CD4-positive, alpha-beta memory T cell (primary cell): ENCODE measurements around the gene SPSB3. TPM values are rescaled to one million over a fixed set of nuclear protein-coding genes. Genes with fewer than 3 reads are reported as not detected.

Experiments used
- CTCF ChIA-PET: fragments of 350-600 bp; sonication (Branson Sonifier 250); formaldehyde crosslinking; loops from one replicate; lab custom pipeline; 2021; ENCODE audit warnings: inconsistent platforms; ENCODE audit not compliant: partially characterized antibody; lab: Charles Lee
- POLR2A ChIA-PET: fragments of 350-600 bp; sonication (Branson Sonifier 250); formaldehyde crosslinking; loops from one replicate; lab custom pipeline; 2021; ENCODE audit not compliant: partially characterized antibody; lab: Charles Lee
- DNase-seq, 5 donors: peaks; one replicate each; pipeline versions ENCODE4 v3.0.0 to v3.0.0-alpha.2; 2020 to 2022; ENCODE audit warnings: mixed read lengths in 1 of 5
- H3K27ac ChIP-seq: one replicate; pipeline ENCODE4 v1.7.0; 2013; ENCODE audit warnings: low read depth, low read length
- H3K27me3 ChIP-seq: 2 replicates; pipeline ENCODE4 v1.7.0; 2013; ENCODE audit warnings: mild to moderate bottlenecking, low read length, moderate library complexity; ENCODE audit not compliant: insufficient read depth
- H3K36me3 ChIP-seq: 2 replicates; pipeline ENCODE4 v1.7.0; 2013; ENCODE audit warnings: mild to moderate bottlenecking, low read length, moderate library complexity; ENCODE audit not compliant: insufficient read depth
- H3K4me1 ChIP-seq: 2 replicates; pipeline ENCODE4 v1.7.0; 2013; ENCODE audit warnings: mild to moderate bottlenecking, low read length, moderate library complexity; ENCODE audit not compliant: insufficient read depth
- H3K4me3 ChIP-seq, 2 donors: one replicate each; pipeline ENCODE4 v1.7.0; 2013; ENCODE audit warnings: low read length in 2 of 2, mild to moderate bottlenecking in 1 of 2
- H3K9me3 ChIP-seq, 2 donors: one replicate each; pipeline ENCODE4 v1.7.0; 2013; ENCODE audit warnings: low read length in 2 of 2, control low read depth in 1 of 2; ENCODE audit not compliant: control insufficient read depth in 1 of 2
- H3K27ac Mint-ChIP-seq, 7 donors: one replicate each; pipeline ENCODE4 v1.8.0; 2020 to 2021; ENCODE audit warnings: mixed read lengths in 7 of 7, mild to moderate bottlenecking in 6 of 7, inconsistent platforms in 3 of 7, moderate library complexity in 3 of 7
- H3K27me3 Mint-ChIP-seq, 2 donors: one replicate each; pipeline ENCODE4 v1.8.0; 2020 to 2021; ENCODE audit warnings: mixed read lengths in 2 of 2
- H3K36me3 Mint-ChIP-seq, 2 donors: one replicate each; pipeline ENCODE4 v1.8.0; 2020 to 2021; ENCODE audit warnings: mixed read lengths in 2 of 2, inconsistent platforms in 1 of 2, mild to moderate bottlenecking in 1 of 2
- H3K4me1 Mint-ChIP-seq, 4 donors: one replicate each; pipeline ENCODE4 v1.8.0; 2020 to 2021; ENCODE audit warnings: mixed read lengths in 4 of 4, mild to moderate bottlenecking in 1 of 4
- H3K4me3 Mint-ChIP-seq, 8 donors: one replicate each; pipeline ENCODE4 v1.8.0; 2020 to 2021; ENCODE audit warnings: mixed read lengths in 8 of 8, mild to moderate bottlenecking in 7 of 8, moderate library complexity in 6 of 8, inconsistent platforms in 3 of 8
- H3K9me3 Mint-ChIP-seq, 8 donors: one replicate each; pipeline ENCODE4 v1.8.0; 2020 to 2021; ENCODE audit warnings: mixed read lengths in 8 of 8, mild to moderate bottlenecking in 5 of 8, inconsistent platforms in 3 of 8, moderate library complexity in 1 of 8
- intact Hi-C: fragments of 100-400 bp; cut with micrococcal nuclease; formaldehyde crosslinking; loops from one replicate; pipeline ENCODE4 v1.15.1; 2023
- polyA plus RNA-seq, 2 donors: library from polyadenylated mRNA; unstranded; fragments of 300-500 nt; fragmentation: Illumina TruSeq; gene quantifications; one replicate each; pipeline ENCODE4 v1.2.3, GENCODE V29; 2021
- total RNA-seq, 2 experiments: library from RNA; stranded (reverse); gene quantifications; one replicate each; pipeline ENCODE4 v1.2.3, GENCODE V29; 2021

The SPSB3 gene
- total and polyA plus RNA-seq, 4 experiments from 2014 or later: 56.6 to 144 (median 103) TPM

DNA sequence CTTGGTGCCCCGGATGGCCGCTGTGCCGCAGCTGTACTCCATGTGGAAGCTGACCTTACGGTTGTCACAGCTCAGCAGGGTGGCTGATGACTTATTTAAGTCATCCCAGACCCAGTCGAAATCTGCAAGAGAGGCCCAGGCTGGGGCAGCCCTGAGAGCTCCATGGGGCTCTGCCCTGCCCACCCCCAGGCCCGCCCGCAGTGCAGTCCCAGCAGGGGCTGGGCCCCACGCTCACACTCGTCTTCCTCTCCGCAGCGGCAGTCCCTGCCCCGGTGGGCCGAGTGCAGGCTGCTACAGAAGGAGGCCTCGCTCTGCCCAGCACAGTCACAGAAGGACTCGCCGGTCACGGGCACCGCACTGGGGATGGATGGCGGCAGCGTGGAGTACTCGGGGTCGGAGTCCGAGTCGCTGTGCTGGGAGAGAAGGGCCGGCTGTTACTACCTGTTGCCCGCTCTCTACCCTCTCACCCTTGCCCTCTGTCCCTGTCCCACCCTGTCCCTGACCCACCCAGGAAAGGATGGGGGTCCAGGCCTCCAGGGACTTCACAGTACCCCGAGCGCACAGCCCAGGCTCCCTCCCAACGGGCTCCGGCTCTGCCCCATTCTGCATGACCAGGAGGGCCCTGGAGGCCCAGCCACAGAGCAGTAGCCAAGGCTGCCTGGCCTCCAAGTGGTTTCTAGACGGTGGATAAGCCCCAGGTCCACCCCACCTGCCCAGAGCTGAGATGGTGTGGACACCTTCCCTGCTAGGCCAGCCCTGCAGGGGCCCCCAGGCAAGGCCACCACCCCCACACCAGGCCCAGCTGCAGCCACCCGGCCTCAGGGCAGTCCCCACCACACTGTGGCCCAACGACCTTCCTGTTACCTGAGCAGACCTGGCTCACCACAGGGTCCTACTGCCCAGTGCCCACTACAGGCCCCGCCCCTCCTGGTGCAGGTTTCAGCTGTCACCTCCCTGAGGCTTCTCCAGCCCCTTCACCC, 3.9 kb downstream of the SPSB3 start:
- ChIA-PET POLR2A (interaction anchor here (0.5 to 6.7 kb wide), 3 partner anchors 9 to 418 kb away, joined by 3 to 185 read pairs (median 3); partner anchors contain the start of genes EME2, MAPK8IP3, MRPS34 and NME3), CTCF (interaction anchor here (0.6 kb wide), 1 partner anchor 249 kb away, joined by 4 read pairs; no protein-coding TSS in a partner anchor)
- intact Hi-C loops: no loop called here

DNA sequence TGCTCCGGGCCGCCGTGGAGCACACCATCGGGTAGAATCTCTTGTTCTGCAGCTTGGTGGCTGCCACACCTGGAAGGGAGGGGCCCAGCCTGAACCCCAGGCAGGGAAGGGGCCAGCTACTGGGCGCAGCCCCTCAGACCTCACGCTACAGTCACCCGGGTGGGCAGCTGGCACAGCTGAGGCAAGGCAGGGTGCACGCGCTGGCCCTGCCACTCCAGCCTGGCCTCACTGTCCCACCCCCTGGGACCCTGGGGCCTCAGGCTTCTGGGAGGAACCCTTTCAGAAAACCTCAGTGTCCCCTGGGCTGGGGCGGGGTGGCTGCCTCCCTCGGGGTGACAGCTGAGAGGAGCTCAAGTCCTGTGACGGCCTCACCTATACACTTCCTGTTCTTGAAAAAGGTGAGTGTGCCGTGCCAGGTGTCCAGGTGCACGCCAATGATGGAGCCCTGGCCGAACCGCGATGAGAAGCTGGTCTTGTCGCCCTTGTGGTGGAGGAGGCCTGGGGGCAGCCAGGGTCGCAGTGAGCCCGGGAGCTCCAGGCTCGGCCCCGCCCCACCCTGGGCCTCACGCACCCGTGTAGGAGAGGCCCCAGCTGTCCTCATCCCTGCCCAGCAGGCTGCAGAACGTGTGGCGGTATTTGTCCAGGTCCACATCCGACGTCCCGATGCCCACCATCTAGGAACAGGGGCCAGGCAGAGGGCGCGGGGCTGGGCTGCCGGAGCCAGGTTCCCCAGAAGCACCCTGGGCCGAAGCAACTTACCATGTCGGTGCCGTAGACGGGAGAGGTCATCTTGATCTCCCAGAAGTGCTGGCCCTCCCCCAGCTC, 4.8 kb downstream of the SPSB3 start:
- no peak overlapping the region for H3K4me3 Mint-ChIP-seq
- POLR2A ChIA-PET: interaction anchor here (1.1 to 6.7 kb wide), 2 partner anchors 8 to 72 kb away, joined by 3 to 185 read pairs; partner anchors contain the start of genes EME2, MAPK8IP3, MRPS34 and NME3

More for the DNA sequence above, 3.9 kb downstream of the SPSB3 start:
- Mint-ChIP-seq H3K9me3 (peaks cover 0 to 3% (median 0%) of the 10 kb centered on the region in 8 donors), H3K27me3 (no peaks in the 10 kb centered on the region), H3K36me3 (peaks cover 0 to 21% of the 10 kb centered on the region in 2 donors), H3K4me1 (peaks cover 15 to 40% (median 22%) of the 10 kb centered on the region in 4 donors), H3K4me3 (no peak overlapping the region), H3K27ac (peak overlapping the region in 2 of 7 donors; percentile 68 to 84)
- no peaks in the 10 kb centered on the region for H3K9me3 ChIP-seq
- no peak overlapping the region for H3K27ac ChIP-seq
- peaks cover 37% of the 10 kb centered on the region for H3K4me1 ChIP-seq
- peaks cover 22% of the 10 kb centered on the region for H3K36me3 ChIP-seq
- peak in 1 of 5 donors; percentile 24 for DNase-seq
- no peaks in the 10 kb centered on the region for H3K27me3 ChIP-seq
- no peak overlapping the region for H3K4me3 ChIP-seq

DNA sequence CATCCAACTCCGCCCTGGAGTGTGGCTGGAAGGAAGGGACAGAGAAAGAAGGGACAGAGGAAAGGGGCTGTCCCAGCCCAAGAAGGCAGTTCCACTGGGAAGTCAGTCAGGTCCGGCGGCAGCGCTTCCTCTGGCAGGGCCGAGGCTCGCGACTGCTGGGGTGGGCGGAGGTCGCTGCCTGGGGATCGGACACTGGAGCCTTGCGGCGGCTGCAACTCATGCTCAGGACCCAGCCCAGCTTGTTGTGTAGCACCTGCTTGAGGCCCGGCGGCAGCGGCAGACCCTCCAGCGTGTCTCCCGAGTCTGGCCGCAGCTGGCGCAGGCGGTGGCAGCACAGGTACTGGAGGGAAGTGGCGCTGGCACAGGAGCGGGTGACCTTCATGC, 5.4 kb downstream of the SPSB3 start:
- Mint-ChIP-seq H3K4me3 (peak overlapping the region in 1 of 8 donors; percentile 4), H3K9me3 (no peaks in the 10 kb centered on the region), H3K36me3 (peaks cover 0 to 18% of the 10 kb centered on the region in 2 donors), H3K4me1 (peaks cover 13 to 40% (median 17%) of the 10 kb centered on the region in 4 donors), H3K27me3 (no peaks in the 10 kb centered on the region), H3K27ac (peak overlapping the region in 1 of 7 donors; percentile 70)
- CTCF ChIA-PET: no interaction called here
- no peaks in the 10 kb centered on the region for H3K9me3 ChIP-seq
- H3K36me3 ChIP-seq: peaks cover 22% of the 10 kb centered on the region
- peaks cover 38% of the 10 kb centered on the region for H3K4me1 ChIP-seq
- no peak for DNase-seq
- no peaks in the 10 kb centered on the region for H3K27me3 ChIP-seq
- POLR2A ChIA-PET: interaction anchor here (1.1 to 6.7 kb wide), 2 partner anchors 7 to 71 kb away, joined by 3 to 185 read pairs; partner anchors contain the start of genes EME2, MAPK8IP3, MRPS34 and NME3
- no peak overlapping the region for H3K4me3 ChIP-seq
- no peak overlapping the region for H3K27ac ChIP-seq
- intact Hi-C loops: no loop called here

More for the DNA sequence above, 4.8 kb downstream of the SPSB3 start:
- peaks cover 0 to 14% of the 10 kb centered on the region in 2 donors for H3K36me3 Mint-ChIP-seq
- H3K4me1 Mint-ChIP-seq: peaks cover 10 to 36% (median 15%) of the 10 kb centered on the region in 4 donors
- Histone ChIP-seq H3K27ac (no peak overlapping the region), H3K36me3 (peaks cover 22% of the 10 kb centered on the region), H3K4me1 (peaks cover 34% of the 10 kb centered on the region), H3K4me3 (no peak overlapping the region), H3K27me3 (no peaks in the 10 kb centered on the region), H3K9me3 (no peaks in the 10 kb centered on the region)
- DNase-seq: peak in 1 of 5 donors; percentile 22
- H3K27me3 Mint-ChIP-seq: no peaks in the 10 kb centered on the region
- H3K9me3 Mint-ChIP-seq: peaks cover 0 to 1% (median 0%) of the 10 kb centered on the region in 8 donors
- intact Hi-C loops: no loop called here
- CTCF ChIA-PET: interaction anchor here (0.6 kb wide), 1 partner anchor 248 kb away, joined by 4 read pairs; no protein-coding TSS in a partner anchor
- no peak overlapping the region for H3K27ac Mint-ChIP-seq

- H3K27ac ChIP-seq: no peak overlapping the region
- H3K4me3 Mint-ChIP-seq: peak overlapping the region in 2 of 8 donors; percentile 4 to 21
- intact Hi-C loops: no loop called here
- H3K9me3 Mint-ChIP-seq: no peaks in the 10 kb centered on the region
- no peaks in the 10 kb centered on the region for H3K9me3 ChIP-seq
- peaks cover 40% of the 10 kb centered on the region for H3K4me1 ChIP-seq
- H3K4me1 Mint-ChIP-seq: peaks cover 14 to 40% (median 18%) of the 10 kb centered on the region in 4 donors
- no peak for DNase-seq
- H3K36me3 ChIP-seq: peaks cover 22% of the 10 kb centered on the region
- ChIA-PET CTCF (no interaction called here), POLR2A (no interaction called here)
- H3K27me3 ChIP-seq: no peaks in the 10 kb centered on the region
- H3K27ac Mint-ChIP-seq: peak overlapping the region in 1 of 7 donors; percentile 70
- no peak overlapping the region for H3K4me3 ChIP-seq
- peaks cover 0 to 18% of the 10 kb centered on the region in 2 donors for H3K36me3 Mint-ChIP-seq
- H3K27me3 Mint-ChIP-seq: no peaks in the 10 kb centered on the region
Measured at GRCh38 chr16:1776672-1776955, 5.8 kb downstream of the SPSB3 start.

DNA sequence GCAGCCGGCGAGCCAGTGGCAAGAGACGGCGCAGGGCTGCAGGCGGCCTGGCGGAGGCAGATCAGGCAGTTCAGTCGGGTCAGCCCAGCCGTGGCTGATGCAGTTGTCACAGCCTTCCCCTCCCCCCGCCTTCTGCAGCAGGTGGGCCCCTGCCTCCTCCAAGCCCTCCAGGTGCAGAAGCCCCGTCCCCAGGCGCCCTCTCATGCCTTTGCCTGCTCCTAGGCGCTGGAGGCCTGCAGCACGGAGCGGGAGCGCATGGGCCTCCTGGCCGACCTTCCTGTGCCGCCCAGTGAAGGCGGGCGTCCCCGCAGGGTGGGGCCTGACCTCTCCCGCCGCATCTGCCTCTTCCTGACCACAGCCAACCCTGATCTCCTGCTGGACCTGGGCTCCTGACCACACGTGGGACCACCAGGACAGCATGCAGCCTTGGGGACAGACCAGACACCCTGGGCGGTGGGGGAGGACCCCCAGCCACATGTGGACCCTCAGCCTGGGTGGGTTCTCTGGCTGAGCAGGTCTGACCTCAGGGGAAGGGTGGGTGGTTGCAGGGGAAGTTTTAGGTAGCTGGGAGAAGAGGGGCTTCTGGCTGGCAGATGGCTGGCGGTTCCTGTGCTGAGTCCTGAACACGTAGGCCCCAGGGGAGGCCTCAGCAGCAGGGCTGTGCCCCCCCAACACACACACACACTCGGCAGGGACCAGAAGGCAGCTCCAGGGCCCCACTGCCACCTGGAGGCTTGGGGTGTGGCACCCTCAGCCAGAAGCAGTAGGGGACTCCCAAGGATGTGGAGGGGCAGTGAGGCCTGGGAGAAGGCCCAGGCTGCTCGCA, 6.3 kb downstream of the SPSB3 start:
- peaks cover 34% of the 10 kb centered on the region for H3K4me1 ChIP-seq
- peak overlapping the region in 2 of 8 donors; percentile 21 to 52 for H3K4me3 Mint-ChIP-seq
- no peak overlapping the region for H3K27ac ChIP-seq
- no peaks in the 10 kb centered on the region for H3K27me3 ChIP-seq
- no peaks in the 10 kb centered on the region for H3K9me3 Mint-ChIP-seq
- H3K4me3 ChIP-seq: no peak overlapping the region
- DNase-seq: no peak
- ChIA-PET CTCF (no interaction called here), POLR2A (interaction anchor here (0.6 to 9.4 kb wide), 2 partner anchors 38 to 69 kb away, joined by 3 to 66 read pairs; partner anchors contain the start of gene MAPK8IP3)
- no peaks in the 10 kb centered on the region for H3K27me3 Mint-ChIP-seq
- intact Hi-C loops: no loop called here
- H3K36me3 ChIP-seq: peaks cover 22% of the 10 kb centered on the region
- peaks cover 0 to 17% of the 10 kb centered on the region in 2 donors for H3K36me3 Mint-ChIP-seq
- peak overlapping the region in 1 of 7 donors; percentile 88 for H3K27ac Mint-ChIP-seq
- peaks cover 10 to 34% (median 13%) of the 10 kb centered on the region in 4 donors for H3K4me1 Mint-ChIP-seq
- no peaks in the 10 kb centered on the region for H3K9me3 ChIP-seq
